Gastrocnemius medialis (tissue), 4 donors: ENCODE measurements around the gene RPS6KA2.

Source experiments
- POLR2A ChIP-seq, 2 donors: fragments of 450-650 bp; IDR thresholded peaks; one replicate each; pipeline ENCODE4 v1.6.1; 2017; ENCODE audit warnings: antibody characterized with exemption in 2 of 2, mild to moderate bottlenecking in 2 of 2, moderate library complexity in 2 of 2
- TF ChIP-seq, protein P1 (sequence below), 5 experiments: fragments of 450-650 bp in 3 of 5; fragments of 200-600 bp in 2 of 5; sonication (generic) in 2 of 5; IDR thresholded peaks in 4 of 5; conservative IDR thresholded peaks in 1 of 5; 1 replicate in 4 of 5; 2 replicates in 1 of 5; pipeline ENCODE4 v1.5.1; 2016 to 2019; ENCODE audit warnings: antibody characterized with exemption in 5 of 5, mild to moderate bottlenecking in 3 of 5, moderate library complexity in 3 of 5

DNA sequence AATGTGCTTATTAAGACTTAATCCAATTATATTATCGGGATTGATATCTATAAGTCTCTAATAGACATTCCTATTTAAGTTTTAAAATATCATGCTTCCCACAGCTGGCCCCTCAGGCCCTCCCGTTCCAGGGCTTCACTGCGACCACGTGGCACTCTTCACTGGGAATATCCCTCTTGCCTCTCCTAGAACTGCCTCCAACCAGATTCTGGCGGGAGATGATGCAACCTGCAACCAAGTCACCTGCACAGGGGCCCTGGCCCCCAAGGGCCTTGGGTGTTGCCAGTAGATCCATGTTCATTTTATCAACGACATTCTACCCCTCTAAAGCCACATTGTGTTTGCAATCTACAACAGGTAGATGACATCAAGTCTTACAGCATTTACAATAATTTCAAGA is 22.1 kb downstream of the RPS6KA2 start:
- TF ChIP-seq, protein P1, sequence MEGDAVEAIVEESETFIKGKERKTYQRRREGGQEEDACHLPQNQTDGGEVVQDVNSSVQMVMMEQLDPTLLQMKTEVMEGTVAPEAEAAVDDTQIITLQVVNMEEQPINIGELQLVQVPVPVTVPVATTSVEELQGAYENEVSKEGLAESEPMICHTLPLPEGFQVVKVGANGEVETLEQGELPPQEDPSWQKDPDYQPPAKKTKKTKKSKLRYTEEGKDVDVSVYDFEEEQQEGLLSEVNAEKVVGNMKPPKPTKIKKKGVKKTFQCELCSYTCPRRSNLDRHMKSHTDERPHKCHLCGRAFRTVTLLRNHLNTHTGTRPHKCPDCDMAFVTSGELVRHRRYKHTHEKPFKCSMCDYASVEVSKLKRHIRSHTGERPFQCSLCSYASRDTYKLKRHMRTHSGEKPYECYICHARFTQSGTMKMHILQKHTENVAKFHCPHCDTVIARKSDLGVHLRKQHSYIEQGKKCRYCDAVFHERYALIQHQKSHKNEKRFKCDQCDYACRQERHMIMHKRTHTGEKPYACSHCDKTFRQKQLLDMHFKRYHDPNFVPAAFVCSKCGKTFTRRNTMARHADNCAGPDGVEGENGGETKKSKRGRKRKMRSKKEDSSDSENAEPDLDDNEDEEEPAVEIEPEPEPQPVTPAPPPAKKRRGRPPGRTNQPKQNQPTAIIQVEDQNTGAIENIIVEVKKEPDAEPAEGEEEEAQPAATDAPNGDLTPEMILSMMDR (IDR thresholded peaks at IDR 0.05 in 4 of 5, conservative IDR thresholded peaks at IDR 0.05 in 1 of 5): no peak
- TF ChIP-seq POLR2A (IDR thresholded peaks at IDR 0.05): no peak
